Measurements from ENCODE around the gene VMO1. TPM values are rescaled to one million over a fixed set of nuclear protein-coding genes. Genes with fewer than 3 reads are reported as not detected.

VMO1 gene
- total and polyA plus RNA-seq, 11 donors, result 0.48 to 1.9 (median 1.1) TPM; not detected in 4

DNA sequence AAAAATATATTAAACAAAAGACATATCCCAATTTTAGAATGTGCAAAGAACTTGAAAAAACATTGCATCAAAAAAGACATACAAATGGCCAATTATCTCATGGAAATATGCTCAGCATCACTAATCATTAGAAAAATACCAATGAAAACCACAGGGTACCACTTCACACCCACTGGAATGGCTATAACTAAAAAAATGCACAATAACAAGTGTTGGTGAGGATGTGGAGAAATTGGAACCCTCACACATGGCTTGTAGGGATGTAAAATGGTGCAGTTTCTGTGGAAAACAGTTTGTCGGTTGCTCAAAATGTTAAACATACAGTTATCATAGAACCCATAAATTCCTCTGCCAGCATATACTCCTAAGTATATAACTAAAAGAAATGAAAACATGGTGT, 9.0 kb upstream of the VMO1 start:
- Histone ChIP-seq H3K4me3 (peak overlapping the region in 2 of 12 donors; percentile 76 to 77), H3K4me1 (peaks cover 0 to 21% (median 7%) of the 10 kb centered on the region in 12 donors), H3K9me3 (no peaks in the 10 kb centered on the region), H3K27ac (peak overlapping the region in 5 of 12 donors; percentile 55 to 89 (median 83)), H3K27me3 (no peaks in the 10 kb centered on the region), H3K36me3 (peaks cover 0 to 26% (median 23%) of the 10 kb centered on the region in 9 donors)
- intact Hi-C loops (cut with DNase I), result loop anchor here in 2 of 10 donors (5.0 kb wide), 2 partner anchors 37 to 42 kb away; partner anchors contain the start of gene MINK1 (in 1 of the 2)
- TF ChIP-seq POLR2A (IDR thresholded peaks at IDR 0.05), result no peak
- no peak for TF ChIP-seq CTCF (IDR thresholded peaks at IDR 0.05)
- no peak for ATAC-seq
- DNase-seq, result no peak
- WGBS, 4 donors, result 97 to 100% (median 99%) methylated on average over 1 of the region's 1 CpG

DNA sequence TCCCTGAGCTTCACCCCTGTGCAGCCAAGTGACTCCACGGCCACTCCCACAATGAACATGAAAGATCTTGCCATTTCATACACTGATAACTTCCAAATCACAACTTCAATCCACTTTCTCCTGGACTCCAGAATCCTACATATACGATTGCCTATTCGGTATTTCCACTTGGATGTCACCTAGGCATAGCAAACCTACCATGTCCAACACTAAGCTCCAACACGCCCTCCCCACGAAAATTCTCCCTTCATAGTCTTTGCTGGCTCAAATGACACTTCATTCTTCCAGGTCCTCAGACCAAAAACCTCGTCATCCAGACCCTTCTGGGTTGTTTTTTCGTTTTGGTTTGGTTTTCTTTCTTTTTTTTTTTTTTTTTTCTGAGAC, 4.5 kb upstream of the VMO1 start:
- ATAC-seq (no peak), DNase-seq (no peak)
- intact Hi-C loops (cut with DNase I), result loop anchor here in 4 of 10 donors (1.0 to 5.0 kb wide), 4 partner anchors 43 to 99 kb away; partner anchors contain the start of genes MED11 (in 1 of the 4) and MINK1 (in 1 of the 4)
- H3K4me3 ChIP-seq, result peak overlapping the region; percentile 49 to 95 (median 72)
- peaks cover 0 to 9% (median 3%) of the 10 kb centered on the region in 9 donors for H3K27me3 ChIP-seq
- peaks cover 0 to 45% (median 31%) of the 10 kb centered on the region in 12 donors for H3K4me1 ChIP-seq
- WGBS, 4 donors, result 37 to 62% (median 52%) methylated on average over 7 of the region's 7 CpGs
- TF ChIP-seq POLR2A (IDR thresholded peaks at IDR 0.05) (no peak), CTCF (IDR thresholded peaks at IDR 0.05) (no peak)
- H3K36me3 ChIP-seq, result no peaks in the 10 kb centered on the region
- H3K27ac ChIP-seq, result peak overlapping the region; percentile 90 to 99 (median 96)
- no peaks in the 10 kb centered on the region for H3K9me3 ChIP-seq

DNA sequence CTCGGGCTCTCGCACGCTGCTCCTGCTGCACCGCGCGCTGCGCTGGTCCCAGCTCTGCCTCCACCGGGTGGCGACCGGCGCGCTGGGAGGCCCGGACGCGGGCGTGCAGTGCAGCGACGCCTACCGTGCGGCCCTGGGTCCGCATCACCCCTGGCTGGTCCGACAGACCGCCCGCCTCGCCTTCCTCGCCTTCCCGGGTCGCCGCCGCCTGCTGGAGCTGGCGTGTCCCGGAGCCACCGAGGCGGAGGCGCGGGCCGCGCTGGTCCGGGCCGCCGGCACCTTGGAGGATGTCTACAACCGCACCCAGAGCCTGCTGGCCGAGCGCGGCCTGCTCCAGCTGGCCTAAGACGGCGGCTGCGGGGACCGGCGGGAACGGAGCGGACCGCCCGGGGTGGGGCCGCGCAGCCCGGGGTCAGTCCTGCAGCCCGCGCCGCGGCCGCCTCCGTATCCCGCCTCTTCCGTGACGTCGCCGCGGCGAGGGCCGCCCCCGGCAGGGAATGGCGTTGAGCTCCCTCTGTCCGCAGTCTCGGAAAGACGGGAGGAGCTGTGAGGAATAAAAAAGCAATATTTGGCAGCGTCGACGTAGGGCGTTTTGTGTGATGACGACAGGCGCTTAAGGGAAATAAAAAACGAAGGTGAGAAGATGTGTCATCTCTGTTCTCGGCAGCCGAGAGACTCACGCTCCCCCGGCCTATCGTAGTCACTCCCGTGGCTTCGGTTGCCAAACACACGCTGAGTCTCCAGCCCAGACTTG, 4.0 kb upstream of the VMO1 start:
- intact Hi-C loops (cut with DNase I), result loop anchor here (1.0 to 10.0 kb wide), 10 partner anchors 43 to 99 kb away; partner anchors contain the start of genes MED11 (in 8 of the 10), ARRB2 (in 3 of the 10), CXCL16 (in 1 of the 10) and MINK1 (in 1 of the 10)
- Histone ChIP-seq H3K27ac (peak overlapping the region; percentile 90 to 99 (median 96)), H3K4me3 (peak overlapping the region; percentile 49 to 95 (median 72)), H3K4me1 (peaks cover 0 to 50% (median 36%) of the 10 kb centered on the region in 12 donors), H3K27me3 (peaks cover 0 to 15% (median 7%) of the 10 kb centered on the region in 9 donors), H3K36me3 (no peaks in the 10 kb centered on the region), H3K9me3 (no peaks in the 10 kb centered on the region)
- TF ChIP-seq POLR2A (IDR thresholded peaks at IDR 0.05) (peak in 1 of 2 donors; percentile 89), CTCF (IDR thresholded peaks at IDR 0.05) (peak; percentile 58 to 88 (median 76))
- 0 to 1% (median 0%) methylated on average over 33 to 91 of the region's 91 CpGs for WGBS, 4 donors
- ATAC-seq (peak; percentile 87 to 96 (median 94)), DNase-seq (peak; percentile 87 to 94 (median 91))

DNA sequence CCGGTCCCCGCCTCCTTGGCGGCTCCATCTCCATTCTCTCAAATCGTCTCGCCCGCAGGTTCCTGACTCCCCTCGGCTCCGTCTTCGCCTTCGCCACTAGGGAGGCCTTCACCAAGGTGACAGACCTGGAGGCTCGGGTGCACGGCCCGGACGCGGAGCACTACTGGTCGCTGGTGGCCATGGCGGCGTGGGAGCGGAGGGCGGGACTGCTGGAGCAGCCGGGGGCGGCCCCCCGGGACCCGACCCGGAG, 3.5 kb upstream of the VMO1 start:
- ATAC-seq, result no peak
- Histone ChIP-seq H3K27ac (peak overlapping the region; percentile 90 to 99 (median 96)), H3K4me1 (peaks cover 0 to 50% (median 37%) of the 10 kb centered on the region in 12 donors), H3K9me3 (no peaks in the 10 kb centered on the region), H3K36me3 (no peaks in the 10 kb centered on the region), H3K27me3 (peaks cover 0 to 20% (median 7%) of the 10 kb centered on the region in 9 donors), H3K4me3 (peak overlapping the region; percentile 49 to 95 (median 72))
- no peak for DNase-seq
- intact Hi-C loops (cut with DNase I), result loop anchor here (2.0 to 10.0 kb wide), 8 partner anchors 48 to 99 kb away; partner anchors contain the start of genes MED11 (in 7 of the 10), ARRB2 (in 3 of the 10), CXCL16 (in 1 of the 10) and ZMYND15 (in 1 of the 10)
- TF ChIP-seq CTCF (IDR thresholded peaks at IDR 0.05) (no peak), POLR2A (IDR thresholded peaks at IDR 0.05) (no peak)
- WGBS, 4 donors, result 0% methylated on average over 1 to 25 of the region's 25 CpGs; no CpG with 5 or more reads in 1 of the 4 donors
